GM12878 (cell line): ENCODE measurements around the gene ZMYND10. TPM values are rescaled to one million over a fixed set of nuclear protein-coding genes. Genes with fewer than 3 reads are reported as not detected.
A peak's percentile ranks its signal among the peaks of the same experiment; 100 is the strongest.

Experiments used
- ATAC-seq: fragments of 200-7000 bp; cut with Tn5 transposase; 3 replicates; pipeline ENCODE4 v1.9.1; 2020; ENCODE audit warnings: mild to moderate bottlenecking, moderate library complexity
- BruUV-seq: library from RNA; stranded (reverse); fragments of 400-500 nt; replicated peaks from 2 replicates; lab custom pipeline; 2021; lab: Mats Ljungman, UMichigan
- CTCF ChIA-PET: fragments of 300-600 bp; sonication (Branson Sonifier 250); formaldehyde crosslinking; extraction: SDS; loops from one replicate; lab custom pipeline; 2021; ENCODE audit warnings: inconsistent platforms; lab: Yijun Ruan, JAX
- POLR2A ChIA-PET: fragments of 350-600 bp; formaldehyde crosslinking; extraction: SDS; loops from one replicate; lab custom pipeline; 2021; ENCODE audit warnings: inconsistent platforms; lab: Charles Lee
- RAD21 ChIA-PET: fragments of 300-600 bp; sonication (Branson Sonifier 250); formaldehyde crosslinking; loops from one replicate; lab custom pipeline; 2023; ENCODE audit warnings: antibody characterized with exemption; ENCODE audit not compliant: unreplicated experiment; lab: Charles Lee
- SMC1A ChIA-PET: fragments of 300-600 bp; sonication (Branson Sonifier 250); formaldehyde crosslinking; loops from one replicate; lab custom pipeline; 2023; ENCODE audit not compliant: unreplicated experiment, uncharacterized antibody; lab: Charles Lee
- DNase-seq: peaks from one replicate; pipeline ENCODE4 v3.0.0-alpha.2; 2011; ENCODE audit warnings: low read depth, low spot score
- FAIRE-seq: peaks from 3 replicates; lab custom pipeline; 2011; peaks lifted over from hg19 to GRCh38; lab: Jason Lieb, UNC
- H2AFZ ChIP-seq: 2 replicates; pipeline ENCODE4 v1.6.0; 2011; ENCODE audit warnings: low read depth, low read length, control low read depth; ENCODE audit not compliant: control insufficient read depth
- H3K27ac ChIP-seq: 2 replicates; pipeline ENCODE4 v1.5.1; 2011; ENCODE audit warnings: control low read depth; ENCODE audit not compliant: control insufficient read depth, insufficient read depth
- H3K27me3 ChIP-seq, 2 experiments: replicated peaks in 1 of 2; 2 replicates each; pipeline versions ENCODE4 v1.6.0 to v1.6.1; 2011; ENCODE audit warnings: low read length in 1 of 2; ENCODE audit not compliant: control insufficient read depth in 2 of 2, insufficient read depth in 2 of 2
- H3K36me3 ChIP-seq, 2 experiments: 2 replicates each; pipeline ENCODE4 v1.5.1; 2011; ENCODE audit warnings: low read length in 1 of 2; ENCODE audit not compliant: control insufficient read depth in 2 of 2, insufficient read depth in 2 of 2
- H3K4me1 ChIP-seq: 2 replicates; pipeline ENCODE4 v1.6.1; 2011; ENCODE audit warnings: mild to moderate bottlenecking, low read length, moderate library complexity, mixed read lengths; ENCODE audit not compliant: control insufficient read depth, insufficient read depth
- H3K4me2 ChIP-seq: 2 replicates; pipeline ENCODE4 v1.6.0; 2011; ENCODE audit warnings: control low read depth; ENCODE audit not compliant: control insufficient read depth, insufficient read depth
- H3K4me3 ChIP-seq: fragments of 200-600 bp; sonication (generic); 2 replicates; pipeline ENCODE4 v1.5.1; 2016
- H3K79me2 ChIP-seq: 2 replicates; pipeline ENCODE4 v1.6.0; 2011; ENCODE audit warnings: low read length; ENCODE audit not compliant: control insufficient read depth, insufficient read depth
- H3K9ac ChIP-seq: 2 replicates; pipeline ENCODE4 v1.8.0; 2011; ENCODE audit warnings: low read length, control low read depth, mixed read lengths; ENCODE audit not compliant: control insufficient read depth, insufficient read depth
- H3K9me3 ChIP-seq: replicated peaks from 3 replicates; pipeline ENCODE4 v1.5.1; 2011; ENCODE audit warnings: mild to moderate bottlenecking, low read length; ENCODE audit not compliant: control insufficient read depth, insufficient read depth
- H4K20me1 ChIP-seq: 2 replicates; pipeline ENCODE4 v1.6.0; 2011; ENCODE audit not compliant: control insufficient read depth, insufficient read depth
- REST ChIP-seq: IDR thresholded peaks from 2 replicates; pipeline ENCODE4 v1.6.1; 2012; ENCODE audit warnings: mild to moderate bottlenecking, low read depth, low read length
- SMARCA5 ChIP-seq: fragments of 450-650 bp; IDR thresholded peaks from 2 replicates; pipeline ENCODE4 v1.6.1; 2017; ENCODE audit warnings: mild to moderate bottlenecking
- WGBS: methylation state at CpG from one replicate; pipeline ENCODE4 v1.1.6; 2016; ENCODE audit warnings: low lambda C conversion rate; ENCODE audit not compliant: insufficient replicate concordance, insufficient coverage; ENCODE audit errors: missing lambda C conversion rate; 5-methylcytosine and 5-hydroxymethylcytosine counted together
- in situ Hi-C: fragments of 300-500 bp; cut with MboI; formaldehyde crosslinking; loops from 9 replicates; pipeline ENCODE4 v1.14.3; 2018; ENCODE audit warnings: mixed read lengths
- intact Hi-C: fragments of 100-400 bp; cut with micrococcal nuclease; formaldehyde crosslinking; loops from one replicate; pipeline ENCODE4 v1.14.2; 2022; ENCODE audit not compliant: unreplicated experiment
- polyA plus RNA-seq, 11 experiments: library from polyadenylated mRNA; depleted of rRNA in 4 of 11; unstranded in 6 of 11; stranded (reverse) in 5 of 11; fragments of >200 nt; fragmentation: Nextera tagmentation in 4 of 11; fragmentation: Illumina TruSeq in 1 of 11; extraction: Ambion mirVana in 4 of 11; extraction: Trizol in 1 of 11; gene quantifications; 1 replicate in 1 of 11; 2 replicates in 10 of 11; pipeline versions ENCODE4 v1.2.1 to v1.2.3, GENCODE V29; 2011 to 2016; ENCODE audit warnings: inconsistent platforms in 2 of 11, missing spikeins in 2 of 11, low read depth in 1 of 11
- total RNA-seq, 4 experiments: library from RNA; depleted of rRNA in 3 of 4; stranded (reverse); fragments of >200 nt in 3 of 4; fragmentation: Illumina TruSeq in 1 of 4; extraction: Trizol in 1 of 4; gene quantifications; 2 replicates each; pipeline versions ENCODE4 v1.2.1 to v1.2.3, GENCODE V29; 2013 to 2021

ZMYND10 gene
- total and polyA plus RNA-seq, 10 of the 15 experiments (the other 5 are each of a cell fraction or from before 2014, with no cell fraction given), result 0.11 to 1.0 (median 0.37) TPM

- ChIA-PET POLR2A (interaction anchor here (1.2 to 2.0 kb wide), 3 partner anchors 12 to 23 kb away, joined by 3 to 12 read pairs (median 8); partner anchors contain the start of genes HYAL3 and NAA80), SMC1A (interaction anchor here (1.2 kb wide), 1 partner anchor 15 kb away, joined by 3 read pairs; no protein-coding TSS in a partner anchor), CTCF (interaction anchor here (0.7 to 5.1 kb wide), 5 partner anchors 14 to 96 kb away, joined by 3 to 72 read pairs (median 3); partner anchors contain the start of genes HYAL3, NAA80 and RASSF1), RAD21 (interaction anchor here (1.0 to 1.2 kb wide), 2 partner anchors 15 to 30 kb away, joined by 3 read pairs; partner anchors contain the start of gene IFRD2)
- peak overlapping the region; percentile 8; the same call in 1 of the 2 replicates for H3K27ac ChIP-seq
- 81% methylated on average over 11 of the region's 14 CpGs for WGBS
- H3K9ac ChIP-seq, result peak overlapping the region; percentile 20; the same call in 1 of the 2 replicates
- BruUV-seq, result no TSS peak
- no peaks in the 10 kb centered on the region for H3K27me3 ChIP-seq
- peaks cover 17% of the 10 kb centered on the region for H3K4me1 ChIP-seq
- no peak for FAIRE-seq
- no peaks in the 10 kb centered on the region for H3K9me3 ChIP-seq
- H3K79me2 ChIP-seq, result peaks cover 10% of the 10 kb centered on the region
- no peaks in the 10 kb centered on the region for H4K20me1 ChIP-seq
- in situ Hi-C loops, result no loop called here
- ATAC-seq, result no peak
- H3K36me3 ChIP-seq, result peaks cover 2 to 4% of the 10 kb centered on the region in 2 experiments; a peak in 2 of 4 replicates
- intact Hi-C loops, result no loop called here
- 0 out of 2 replicates have a peak, but pooled peaks have one; percentile 13 for TF ChIP-seq SMARCA5
- no peak for TF ChIP-seq REST
- TF ChIP-seq, all 136 proteins: peak for 1
- Histone ChIP-seq H2AFZ (peak overlapping the region; percentile 92), H3K4me2 (peak overlapping the region; percentile 64), H3K4me3 (peak overlapping the region; percentile 70)
- DNase-seq, result no peak
Observed at GRCh38 chr3:50322115-50322385, 23.5 kb downstream of the ZMYND10 start.
